HG03066 (cell line): ENCODE results near the gene TMOD1.
"Not testable (repeated sequence)": the region's sequence is repeated elsewhere in the genome, so short reads cannot be mapped to it uniquely, and the experiment has no call there.

ENCODE experiments used
- ATAC-seq: cut with Tn5 transposase; IDR thresholded peaks from one replicate; pipeline ENCODE4 v1.9.1; 2021; ENCODE audit warnings: low read depth; ENCODE audit not compliant: unreplicated experiment

Gene TMOD1

GRCh38 chr9:97586909-97587308, 85.4 kb downstream of the TMOD1 start:
- ATAC-seq: not testable (repeated sequence)

GRCh38 chr9:97591535-97591934, 90.1 kb downstream of the TMOD1 start:
- no peak for ATAC-seq

DNA sequence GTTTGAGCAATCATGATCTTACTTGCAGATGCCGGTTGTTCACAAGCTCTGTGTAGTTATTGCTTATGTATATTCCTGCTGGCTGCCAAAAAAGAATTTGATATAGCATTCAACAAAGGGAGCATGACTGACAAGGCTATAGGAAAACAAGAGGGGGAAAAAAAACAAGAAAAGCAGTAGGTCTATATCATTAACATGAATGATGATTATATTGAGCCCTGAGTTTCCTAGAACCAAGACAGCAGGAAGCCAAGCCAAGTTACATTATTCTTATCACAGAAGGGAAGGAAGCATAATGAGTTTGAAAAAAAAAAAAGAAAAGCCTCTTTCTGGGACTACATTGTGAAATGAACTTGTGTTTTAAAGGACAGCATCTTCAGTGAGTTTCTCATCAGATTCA, 90.7 kb downstream of the TMOD1 start:
- ATAC-seq: no peak

DNA sequence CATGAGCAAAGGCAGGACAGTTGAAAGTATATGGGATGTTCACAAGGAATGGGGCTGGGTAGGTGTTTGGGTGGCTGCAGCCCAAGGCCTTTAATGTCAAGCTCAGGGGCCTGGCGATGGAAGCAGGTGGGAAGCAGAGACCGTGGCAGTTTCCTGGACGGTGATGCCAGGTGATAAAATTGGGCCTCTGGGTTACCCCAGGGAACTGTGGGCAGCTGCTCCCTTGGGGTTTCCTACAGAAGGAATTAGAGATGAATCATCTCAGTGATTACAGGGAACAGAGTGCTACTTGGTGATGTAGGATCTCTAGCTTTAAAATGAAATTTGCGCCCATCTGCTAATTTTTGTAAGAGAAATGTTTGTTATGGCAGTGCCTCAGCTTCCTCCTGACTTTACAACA, 92.5 kb downstream of the TMOD1 start:
- ATAC-seq: no peak

GRCh38 chr9:97594381-97594921, 93.0 kb downstream of the TMOD1 start:
- ATAC-seq: no peak

- ATAC-seq: no peak
These were observed 95.4 kb downstream of the TMOD1 start for GRCh38 chr9:97596906-97597305.

DNA sequence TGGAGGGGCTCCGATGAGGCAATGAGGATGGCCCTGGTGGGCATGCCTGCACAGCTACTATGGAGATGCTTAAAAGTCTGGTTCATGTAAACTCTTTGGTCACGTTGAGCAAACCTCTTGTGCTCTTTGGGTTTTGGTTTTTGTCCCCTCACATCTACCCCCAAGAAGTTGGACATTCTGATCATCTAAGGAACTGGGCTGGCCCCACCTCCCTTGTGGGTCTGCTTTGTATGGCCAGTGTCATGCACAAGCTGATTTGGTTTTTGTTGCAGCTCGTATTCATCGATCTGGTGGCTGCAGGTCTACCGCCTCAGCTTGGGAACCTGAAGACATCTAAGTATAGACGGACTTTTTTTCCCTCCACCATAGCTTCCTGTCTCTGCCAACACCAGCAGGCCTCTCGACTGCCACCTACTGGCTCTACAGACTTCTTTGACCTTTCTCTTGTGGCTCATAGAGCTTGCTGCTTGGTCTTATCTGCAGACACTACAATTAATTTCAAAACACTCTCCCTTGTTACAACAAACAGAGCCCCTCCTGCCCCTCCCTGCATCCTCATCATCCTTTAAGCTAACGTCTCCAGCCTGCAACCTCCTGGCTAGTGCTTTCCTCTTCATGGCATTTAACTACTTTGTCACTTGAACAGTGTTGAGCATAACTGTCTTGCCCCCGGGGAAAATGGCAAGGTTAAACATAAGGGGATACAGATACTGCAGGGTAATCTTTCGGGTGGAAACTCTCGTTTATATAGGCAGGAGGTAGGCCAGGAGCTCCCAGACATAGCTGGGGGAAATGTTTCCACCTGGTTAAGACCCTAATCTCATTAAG, 97.2 kb downstream of the TMOD1 start:
- peak; percentile 84 for ATAC-seq

- ATAC-seq: no peak
These were observed 97.9 kb downstream of the TMOD1 start for GRCh38 chr9:97599314-97599846.

DNA sequence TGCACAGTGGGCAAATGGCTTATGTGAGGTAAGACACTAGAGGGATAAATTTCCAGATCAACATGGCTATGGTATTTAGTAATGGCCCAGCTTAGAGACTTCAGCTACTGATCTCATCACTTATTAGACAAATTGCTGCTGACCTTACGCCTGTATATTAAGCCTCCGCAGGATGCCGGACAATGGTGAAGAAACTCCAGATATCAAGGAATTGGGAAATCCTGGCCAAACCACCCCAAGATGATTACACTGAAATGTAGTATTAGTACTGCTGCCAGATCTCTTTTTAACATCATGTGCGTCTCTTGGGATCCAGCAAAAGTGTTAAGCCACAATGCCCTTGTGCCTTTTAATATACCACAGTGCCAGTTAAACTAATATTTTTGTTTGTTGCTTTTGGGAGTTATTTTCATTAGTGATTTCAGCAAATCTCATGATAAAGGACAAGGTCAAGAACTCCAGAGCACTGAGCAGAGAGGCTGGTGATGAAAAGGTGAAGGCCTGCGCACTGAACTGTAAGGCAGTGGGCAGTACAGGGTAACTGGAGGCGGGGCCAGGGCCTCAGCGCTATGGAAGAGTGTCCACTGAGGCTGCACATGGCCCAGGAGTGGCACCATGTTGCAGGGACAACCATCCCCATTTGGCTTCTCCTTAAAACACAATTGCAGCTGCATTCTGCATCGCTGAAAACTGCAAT, 99.2 kb downstream of the TMOD1 start:
- ATAC-seq: no peak

DNA sequence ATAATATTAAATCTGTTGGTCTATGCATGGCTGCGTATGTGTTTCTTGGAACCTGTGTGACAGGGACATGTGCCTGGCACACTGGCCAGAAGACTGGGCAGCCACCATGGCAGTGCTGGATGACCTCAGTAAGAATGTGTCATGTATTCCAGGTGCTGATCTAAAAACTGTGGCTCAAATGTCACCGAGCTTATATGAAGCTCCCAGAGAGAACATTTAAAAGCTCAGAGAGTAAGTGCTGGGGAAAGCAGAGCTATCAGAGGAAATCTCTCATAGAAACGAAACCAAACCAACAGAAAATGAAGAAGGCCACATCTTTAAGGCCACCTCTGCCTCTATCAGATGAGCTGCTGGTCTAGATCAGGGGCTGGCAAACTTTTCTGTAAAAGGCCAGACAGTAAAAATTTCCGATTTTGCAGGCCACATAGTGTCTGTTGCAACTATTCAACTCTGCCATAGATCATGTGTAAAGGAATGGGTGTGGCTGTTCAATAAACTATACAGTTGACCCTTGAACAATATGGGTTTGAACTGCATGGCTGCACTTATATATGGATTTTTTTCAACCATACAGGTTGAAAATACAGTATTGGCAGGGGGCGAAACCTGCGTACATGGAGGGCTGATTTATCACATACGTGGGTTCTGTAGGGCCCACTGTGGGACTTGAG, 99.9 kb downstream of the TMOD1 start:
- ATAC-seq: no peak

DNA sequence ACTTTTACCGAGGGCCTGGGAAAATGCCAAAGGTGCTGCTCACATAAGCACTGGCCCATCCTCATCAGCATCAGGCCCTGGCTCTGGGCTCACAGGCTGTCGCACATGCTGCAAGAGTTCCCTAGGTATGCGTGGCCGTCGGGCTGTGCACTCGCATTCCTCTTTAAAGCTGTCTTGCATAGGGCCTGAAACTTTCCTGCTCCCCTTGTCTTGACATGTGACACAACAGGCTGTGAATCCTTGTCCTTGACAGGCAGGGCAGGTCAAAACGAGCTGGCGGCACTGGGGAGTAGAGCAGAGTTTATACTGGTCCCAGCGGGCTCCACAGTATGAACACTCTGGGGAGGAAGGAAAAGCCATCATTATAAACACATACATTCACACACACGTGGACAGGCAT, 101.0 kb downstream of the TMOD1 start:
- no peak for ATAC-seq

DNA sequence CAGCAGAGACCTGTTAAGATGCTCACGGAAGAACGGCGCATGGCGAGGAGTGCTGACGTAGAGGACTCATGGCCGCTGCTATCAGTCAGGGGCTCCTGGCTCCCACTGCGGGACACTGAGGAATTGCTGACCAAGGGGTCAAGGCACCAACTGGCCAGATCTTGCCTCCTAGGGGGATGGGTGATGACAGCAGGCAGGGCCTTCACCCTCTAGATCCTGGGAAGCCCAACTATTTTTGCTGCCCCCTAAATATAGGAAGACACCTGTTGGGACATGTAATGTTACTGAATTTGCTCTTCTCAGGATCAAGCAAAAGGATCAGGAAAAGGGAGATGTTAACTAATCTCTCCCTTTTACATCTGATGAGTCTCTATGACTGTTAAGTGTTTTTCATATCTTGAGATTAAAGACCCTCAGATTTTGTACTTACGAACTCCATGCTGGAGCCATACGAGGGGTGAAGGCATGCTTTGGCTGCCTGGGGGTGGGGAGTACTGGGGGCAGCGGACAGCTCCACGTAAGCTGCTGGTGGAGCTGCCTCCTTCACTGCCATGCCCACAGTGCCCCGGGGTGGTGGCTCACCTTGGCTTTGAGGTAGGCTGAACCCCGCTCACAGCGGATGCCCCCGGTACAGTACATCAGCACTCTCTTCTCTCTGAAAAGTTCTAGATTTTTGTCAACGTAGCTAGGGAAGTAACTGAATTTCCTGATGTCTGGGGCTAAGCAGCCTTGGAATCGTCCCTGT, 103.6 kb downstream of the TMOD1 start:
- ATAC-seq: no peak

DNA sequence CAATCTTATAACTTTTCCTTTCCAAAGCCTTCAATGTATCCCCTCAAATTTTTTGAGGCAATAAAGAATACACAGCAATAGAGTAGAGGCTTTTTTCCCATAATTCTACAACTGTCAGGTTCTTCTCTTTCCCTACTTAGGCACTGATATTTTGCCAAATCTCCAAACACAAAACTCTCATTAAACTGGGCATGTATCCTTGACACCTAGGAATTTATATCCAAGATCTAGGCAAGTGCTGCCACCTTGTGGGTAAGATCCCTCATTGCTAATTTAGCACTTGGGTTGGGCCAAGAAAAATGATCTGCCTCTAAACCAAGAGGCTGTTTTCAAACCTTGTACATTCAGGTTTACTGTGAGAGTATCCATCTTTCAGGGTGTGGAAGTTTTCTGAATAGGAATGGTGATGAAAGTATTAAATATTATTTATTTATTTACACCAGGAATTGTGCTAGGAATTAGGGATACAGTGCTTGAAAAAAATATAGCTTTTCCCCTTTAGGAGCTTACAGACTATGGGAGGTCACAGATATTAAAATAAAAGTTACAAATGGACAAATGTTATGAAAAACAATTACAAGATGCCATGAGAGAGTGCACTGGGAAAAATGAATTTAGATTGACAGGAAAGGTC, 114.1 kb downstream of the TMOD1 start:
- ATAC-seq: no peak

- no peak for ATAC-seq
These were observed 116.5 kb downstream of the TMOD1 start for GRCh38 chr9:97617939-97618416.

GRCh38 chr9:97620063-97620462, 118.6 kb downstream of the TMOD1 start:
- not testable (repeated sequence) for ATAC-seq

- ATAC-seq: not testable (repeated sequence)
These were observed 121.0 kb downstream of the TMOD1 start for GRCh38 chr9:97622483-97622882.

- ATAC-seq: no peak
These were observed 122.5 kb downstream of the TMOD1 start for GRCh38 chr9:97623946-97624345.

GRCh38 chr9:97625620-97626019, 124.2 kb downstream of the TMOD1 start:
- ATAC-seq: no peak

DNA sequence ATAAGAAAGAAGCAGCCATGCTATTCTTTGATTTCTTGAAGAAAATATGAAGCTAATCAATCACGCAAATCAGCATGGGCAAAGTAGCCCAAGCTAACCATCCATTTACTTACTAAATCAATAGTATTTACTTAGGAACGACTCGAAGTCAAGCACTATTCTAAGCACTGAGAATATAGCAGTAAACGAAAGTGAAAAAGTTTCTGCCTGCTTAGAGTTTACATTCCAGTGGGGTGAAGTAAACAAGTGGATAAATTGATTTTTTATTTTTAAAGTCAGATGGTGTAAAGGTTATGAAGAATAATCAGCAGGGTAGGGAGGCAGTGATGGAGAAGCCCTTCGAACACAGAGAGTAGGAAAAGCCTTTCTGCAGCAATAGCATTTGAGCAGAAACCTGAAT, 126.2 kb downstream of the TMOD1 start:
- no peak for ATAC-seq

DNA sequence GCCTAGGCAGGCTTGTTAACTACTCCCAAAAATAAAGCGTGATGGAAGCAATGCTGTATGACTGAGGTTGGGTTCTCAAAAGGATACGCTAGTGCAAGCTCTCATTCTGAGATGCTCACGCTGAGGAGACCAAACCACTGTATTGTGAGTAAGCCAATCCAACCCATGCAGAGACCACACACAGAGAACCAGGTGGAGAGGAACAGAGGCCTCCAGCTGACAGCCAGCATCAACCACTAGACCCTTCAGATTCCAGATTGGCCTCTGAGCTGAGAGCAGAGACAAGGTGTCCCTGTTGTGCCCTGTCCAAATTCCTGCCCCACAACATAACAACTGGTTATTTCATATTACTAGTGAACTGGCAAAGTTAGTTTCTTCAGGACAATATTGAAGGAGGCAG, 127.2 kb downstream of the TMOD1 start:
- no peak for ATAC-seq
